ENCODE measurements around the gene APEX1. TPM values are rescaled to one million over a fixed set of nuclear protein-coding genes. Genes with fewer than 3 reads are reported as not detected.

APEX1 gene
- total RNA-seq, 1 donor from 2014 or later = 73.5 TPM

Other genes with a start within 250 kb of the APEX1 start
- gene OR11H6, start 231.5 kb upstream of the APEX1 start, total RNA-seq = not detected in 2 replicates
- gene OR11H7, start 226.2 kb upstream of the APEX1 start, total RNA-seq = not detected in 2 replicates
- gene OR11H4, start 215.9 kb upstream of the APEX1 start, total RNA-seq = not detected in 2 replicates
- 13.2 and 26.4 TPM in 2 replicates for gene TTC5, start 149.3 kb upstream of the APEX1 start, total RNA-seq
- 40.1 and 60.3 TPM in 2 replicates for gene CCNB1IP1, start 121.9 kb upstream of the APEX1 start, total RNA-seq
- 4.2 and 12.6 TPM in 2 replicates for gene PARP2, start 111.6 kb upstream of the APEX1 start, total RNA-seq
- 20.8 and 32.5 TPM in 2 replicates for gene TEP1, start 41.7 kb upstream of the APEX1 start, total RNA-seq
- gene KLHL33, start 19.1 kb upstream of the APEX1 start, total RNA-seq = not detected in 2 replicates
- 22.9 and 60.1 TPM in 2 replicates for gene OSGEP, start 414 bp upstream of the APEX1 start, total RNA-seq
- gene PIP4P1, start 6.2 kb downstream of the APEX1 start, total RNA-seq = 14.9 and 23.1 TPM in 2 replicates
- gene PNP, start 14.2 kb downstream of the APEX1 start, total RNA-seq = 88.2 and 172 TPM in 2 replicates
- gene RNASE10, start 50.3 kb downstream of the APEX1 start, total RNA-seq = not detected in 2 replicates
- not detected in 2 replicates for gene RNASE9, start 105.8 kb downstream of the APEX1 start, total RNA-seq
- gene RNASE11, start 132.8 kb downstream of the APEX1 start, total RNA-seq = not detected in 2 replicates
- not detected in 2 replicates for gene RNASE12, start 136.2 kb downstream of the APEX1 start, total RNA-seq
- not detected in 2 replicates for gene OR6S1, start 186.5 kb downstream of the APEX1 start, total RNA-seq
- 2.1 and 15.3 TPM in 2 replicates for gene RNASE4, start 229.3 kb downstream of the APEX1 start, total RNA-seq
- gene ANG, start 233.5 kb downstream of the APEX1 start, total RNA-seq = 2.3 and 4.5 TPM in 2 replicates

Data from renal cortical epithelial cell (primary cell).